ENCODE results near the gene MCTP2. TPM values are rescaled to one million over a fixed set of nuclear protein-coding genes. Genes with fewer than 3 reads are reported as not detected.

Gene MCTP2
- total RNA-seq, 1 experiment from 2014 or later, result 7.4 TPM

GRCh38 chr15:94351031-94351535 is 119.7 kb downstream of the MCTP2 start:
- POLR2A ChIA-PET, result no interaction called here
- no peak for TF ChIP-seq ATF2 (CRISPR knock-in tag; IDR thresholded peaks at IDR 0.05; ENCODE audit: borderline replicate concordance, low read depth)
- no peak for TF ChIP-seq TEAD4 (CRISPR knock-in tag; IDR thresholded peaks at IDR 0.05)
- no peak for TF ChIP-seq SP1 (CRISPR knock-in tag; conservative IDR thresholded peaks at IDR 0.05)
- TF ChIP-seq HMGA2 (CRISPR knock-in tag; IDR thresholded peaks at IDR 0.05), result no peak
- TF ChIP-seq MYBL2 (CRISPR knock-in tag; IDR thresholded peaks at IDR 0.05), result no peak
- no peak for TF ChIP-seq NFYB (CRISPR knock-in tag; conservative IDR thresholded peaks at IDR 0.05; ENCODE audit: low read depth)
- no peak for TF ChIP-seq CREB1 (CRISPR knock-in tag; IDR thresholded peaks at IDR 0.05)
- no peak for TF ChIP-seq CBFB (CRISPR knock-in tag; IDR thresholded peaks at IDR 0.05; ENCODE audit: low read depth)
- no peak for TF ChIP-seq ETV6 (CRISPR knock-in tag; IDR thresholded peaks at IDR 0.05)
- TF ChIP-seq ZNF416 (CRISPR knock-in tag; IDR thresholded peaks at IDR 0.05), result no peak
- Mint-ChIP-seq H3K27ac (no peak overlapping the region), H3K4me3 (no peak overlapping the region), H3K36me3 (peaks cover 14% of the 10 kb centered on the region), H3K9me3 (peaks cover 18% of the 10 kb centered on the region), H3K27me3 (ENCODE audit: low read depth) (no peaks in the 10 kb centered on the region), H3K4me1 (peaks cover 10% of the 10 kb centered on the region)
- ATAC-seq (no peak), DNase-seq (ENCODE audit: low spot score) (no peak)
- CTCF ChIA-PET, result no interaction called here

GRCh38 chr15:94352636-94353487 is 121.5 kb downstream of the MCTP2 start:
- Mint-ChIP-seq H3K4me3 (no peak overlapping the region), H3K27me3 (ENCODE audit: low read depth) (no peaks in the 10 kb centered on the region), H3K27ac (0 out of 2 replicates have a peak overlapping the region, but pooled peaks have one; percentile 8), H3K36me3 (peaks cover 14% of the 10 kb centered on the region), H3K9me3 (peaks cover 18% of the 10 kb centered on the region), H3K4me1 (peaks cover 10% of the 10 kb centered on the region)
- DNase-seq (ENCODE audit: low spot score) (no peak), ATAC-seq (peak; percentile 56)
- TF ChIP-seq TCF7 (CRISPR knock-in tag; IDR thresholded peaks at IDR 0.05; ENCODE audit: low read depth), result no peak
- CTCF ChIA-PET, result interaction anchor here (1.0 kb wide), 1 partner anchor 28 kb away, joined by 3 read pairs; no protein-coding TSS in a partner anchor
- POLR2A ChIA-PET, result no interaction called here

- CTCF ChIA-PET, result no interaction called here
- ATAC-seq, result no peak
- peaks cover 12% of the 10 kb centered on the region for H3K36me3 Mint-ChIP-seq
- no peak for DNase-seq (ENCODE audit: low spot score)
- peaks cover 10% of the 10 kb centered on the region for H3K4me1 Mint-ChIP-seq
- peaks cover 15% of the 10 kb centered on the region for H3K9me3 Mint-ChIP-seq
- H3K27ac Mint-ChIP-seq, result no peak overlapping the region
- POLR2A ChIA-PET, result no interaction called here
- H3K27me3 Mint-ChIP-seq (ENCODE audit: low read depth), result no peaks in the 10 kb centered on the region
- H3K4me3 Mint-ChIP-seq, result no peak overlapping the region
- TF ChIP-seq CBFB (CRISPR knock-in tag; IDR thresholded peaks at IDR 0.05; ENCODE audit: low read depth) (no peak), AFF4 (CRISPR knock-in tag; IDR thresholded peaks at IDR 0.05; ENCODE audit: borderline replicate concordance) (no peak), ZNF121 (CRISPR knock-in tag; IDR thresholded peaks at IDR 0.05) (no peak), AR (CRISPR knock-in tag; IDR thresholded peaks at IDR 0.05) (no peak), MYBL2 (CRISPR knock-in tag; IDR thresholded peaks at IDR 0.05) (no peak), ZNF263 (CRISPR knock-in tag; IDR thresholded peaks at IDR 0.05; ENCODE audit: low read depth) (no peak), ZNF138 (CRISPR knock-in tag; conservative IDR thresholded peaks at IDR 0.05) (no peak), JUN (CRISPR knock-in tag; IDR thresholded peaks at IDR 0.05) (no peak), ZNF416 (CRISPR knock-in tag; IDR thresholded peaks at IDR 0.05) (no peak), E2F4 (CRISPR knock-in tag; IDR thresholded peaks at IDR 0.05; ENCODE audit: borderline replicate concordance, low read depth) (no peak), IRF2 (CRISPR knock-in tag; IDR thresholded peaks at IDR 0.05; ENCODE audit: borderline replicate concordance, low read depth) (no peak), IRF1 (CRISPR knock-in tag; IDR thresholded peaks at IDR 0.05) (no peak), TEAD1 (CRISPR knock-in tag; IDR thresholded peaks at IDR 0.05) (no peak), ELF4 (CRISPR knock-in tag; IDR thresholded peaks at IDR 0.05; ENCODE audit: low read depth) (no peak)
Observed at GRCh38 chr15:94353488-94353820, 122.1 kb downstream of the MCTP2 start.

Measured in WTC11 (cell line).